GM19438 (cell line): ENCODE data around the gene ARHGAP26.

Source experiments
- ATAC-seq: cut with Tn5 transposase; IDR thresholded peaks from one replicate; pipeline ENCODE4 v1.9.1; 2021; ENCODE audit warnings: low read depth; ENCODE audit not compliant: unreplicated experiment

Gene ARHGAP26

GRCh38 chr5:143024228-143024920 lies 254.2 kb downstream of the ARHGAP26 start:
- no peak for ATAC-seq

DNA sequence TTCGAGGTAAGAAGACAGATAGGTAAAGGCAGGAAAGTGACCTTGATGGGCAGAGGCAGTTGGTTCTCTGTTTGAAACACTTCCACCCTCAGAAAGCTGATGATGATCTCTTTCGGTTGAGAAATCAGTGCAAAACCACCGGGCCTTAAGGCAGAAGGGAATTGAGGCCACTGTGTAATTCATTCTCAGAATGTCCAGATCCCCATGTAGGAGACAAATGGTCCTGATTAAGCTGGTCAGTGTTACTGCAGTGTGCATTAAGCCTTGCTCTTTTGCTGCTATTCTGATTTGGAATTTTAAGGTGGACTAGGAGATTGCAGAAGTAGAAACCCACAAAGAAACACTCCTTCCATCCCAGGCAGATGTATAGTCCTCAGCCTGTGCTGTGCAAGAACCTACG lies 255.2 kb downstream of the ARHGAP26 start:
- no peak for ATAC-seq

GRCh38 chr5:143025971-143026370 lies 255.8 kb downstream of the ARHGAP26 start:
- no peak for ATAC-seq

DNA sequence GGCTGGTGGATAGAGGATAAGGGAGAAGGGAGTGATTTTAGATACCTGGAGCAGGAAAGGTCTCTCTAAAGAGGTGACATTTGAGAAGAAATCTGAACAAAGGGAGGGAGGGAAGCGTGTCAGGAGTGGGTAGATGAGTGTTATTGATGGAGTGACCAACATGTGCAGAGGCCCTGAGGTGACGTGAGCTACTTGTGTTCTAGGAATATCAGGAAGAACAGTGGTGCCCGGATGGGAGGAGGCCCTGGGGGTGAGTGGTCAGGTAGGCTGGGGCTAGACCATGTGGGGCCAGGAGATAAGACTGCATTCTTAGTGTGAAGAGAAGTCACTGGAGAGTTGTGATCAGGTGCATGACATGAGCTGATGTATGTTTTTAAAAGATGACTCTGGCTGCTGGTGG lies 256.2 kb downstream of the ARHGAP26 start:
- no peak for ATAC-seq

GRCh38 chr5:143029293-143029692 lies 259.1 kb downstream of the ARHGAP26 start:
- no peak for ATAC-seq

DNA sequence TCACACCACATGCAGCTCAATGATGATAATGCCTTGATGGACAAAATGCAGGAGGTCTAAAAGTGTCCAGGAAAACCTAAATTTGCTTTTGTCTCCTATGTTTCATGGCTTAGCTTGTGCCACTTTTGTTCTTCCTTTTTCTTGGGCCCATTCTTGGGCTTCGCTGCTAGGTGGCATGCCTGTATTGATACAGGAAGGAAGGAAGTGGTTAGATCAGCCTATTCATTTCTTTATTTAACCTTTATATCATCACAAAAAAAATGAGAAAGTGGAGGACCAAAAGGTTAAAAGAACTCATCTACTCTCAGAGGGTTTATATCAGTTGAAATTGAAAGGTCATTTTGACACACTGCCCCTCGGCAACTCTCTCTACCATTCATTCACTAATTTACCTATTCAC lies 260.2 kb downstream of the ARHGAP26 start:
- ATAC-seq = no peak

GRCh38 chr5:143031781-143032580 lies 261.8 kb downstream of the ARHGAP26 start:
- ATAC-seq = no peak

- ATAC-seq = no peak
Observed at GRCh38 chr5:143032581-143032836, 262.3 kb downstream of the ARHGAP26 start.

DNA sequence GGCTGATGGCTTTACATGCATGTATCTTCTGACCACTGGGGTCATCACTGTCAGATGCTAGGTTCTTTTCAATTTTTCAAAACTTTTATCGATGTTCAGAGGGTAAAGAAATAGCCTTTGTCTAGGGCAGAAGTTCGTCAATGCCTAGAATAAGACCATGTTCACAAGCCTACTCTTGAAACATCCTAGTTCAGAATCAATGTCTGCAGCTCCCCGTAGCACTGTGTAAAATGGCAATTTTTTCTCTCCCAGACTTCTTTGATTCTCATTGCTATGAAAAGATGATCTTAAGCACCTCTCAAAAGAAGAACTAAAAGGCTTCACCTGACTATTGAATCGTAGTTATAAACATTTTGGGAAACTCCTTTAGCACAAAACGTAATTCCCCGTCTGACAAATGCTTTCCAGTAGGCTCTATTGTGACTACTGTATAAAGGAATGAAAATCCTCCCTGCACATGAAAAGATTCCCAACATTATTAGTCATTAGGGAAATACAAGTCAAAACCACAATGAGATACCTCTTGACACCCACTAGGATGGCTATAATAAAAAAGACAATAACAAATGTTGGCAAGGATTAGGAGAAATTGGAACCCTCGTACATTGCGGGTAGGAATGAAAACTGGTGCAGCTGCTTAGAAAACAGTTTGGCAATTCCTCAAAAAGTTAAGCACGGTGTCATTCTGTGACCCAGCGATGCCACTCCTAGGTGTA lies 263.5 kb downstream of the ARHGAP26 start:
- ATAC-seq = no peak

DNA sequence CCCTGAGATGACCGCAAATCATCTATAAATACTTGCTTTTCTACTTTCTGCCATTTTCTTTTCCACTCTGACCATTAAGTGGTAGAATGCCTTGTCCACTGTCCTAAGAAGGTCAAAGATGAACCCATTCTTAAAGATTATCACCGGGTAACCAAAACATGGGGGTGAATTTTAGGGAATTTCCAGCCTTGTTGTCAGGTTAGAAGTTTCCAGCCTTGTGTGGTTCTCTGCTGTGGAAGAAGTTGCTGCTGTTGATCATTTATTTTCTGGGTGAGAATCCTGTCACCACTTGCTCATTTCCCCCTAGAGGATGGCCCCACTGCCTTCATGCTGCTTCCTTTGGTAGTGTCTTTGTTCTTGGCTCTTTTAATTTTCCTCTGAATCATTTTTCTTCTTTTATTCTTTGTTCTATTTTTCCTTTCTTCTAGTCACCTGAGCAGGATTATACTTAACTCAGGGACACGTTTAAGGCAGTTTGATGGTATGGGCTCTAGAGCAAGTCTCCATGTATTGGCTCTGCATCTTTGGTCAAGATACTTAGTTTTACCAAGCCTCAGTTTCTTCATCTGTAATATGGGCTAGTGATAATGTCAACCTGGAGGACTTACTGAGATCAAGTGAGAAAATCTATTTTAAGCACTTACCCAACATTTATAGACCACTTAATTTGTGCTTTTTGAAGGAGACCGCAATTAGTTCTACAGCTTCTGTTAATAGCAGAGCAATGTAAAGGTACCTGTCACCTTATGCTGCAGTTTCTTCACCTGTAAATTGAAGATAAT lies 266.2 kb downstream of the ARHGAP26 start:
- ATAC-seq = no peak

GRCh38 chr5:143037071-143037470 lies 266.9 kb downstream of the ARHGAP26 start:
- no peak for ATAC-seq

DNA sequence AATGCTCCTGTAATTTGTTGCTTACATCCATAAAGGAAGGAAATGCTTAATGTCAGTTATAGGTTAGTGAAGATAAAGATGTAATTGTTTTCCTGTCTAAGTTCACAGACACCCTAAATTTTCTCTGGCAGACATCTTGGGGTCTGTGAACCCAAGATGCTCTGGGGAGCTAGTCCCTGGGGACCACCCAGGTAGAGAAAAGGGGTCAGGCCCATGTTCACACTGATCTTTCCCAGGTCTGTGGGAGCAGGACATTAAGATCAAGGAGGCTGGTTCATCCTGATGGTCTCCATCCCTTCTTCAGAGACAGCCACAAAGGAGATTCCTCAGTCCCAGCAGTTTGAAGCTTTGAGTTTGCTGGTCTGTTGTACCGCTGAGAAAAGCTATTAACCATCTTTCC lies 267.5 kb downstream of the ARHGAP26 start:
- no peak for ATAC-seq

DNA sequence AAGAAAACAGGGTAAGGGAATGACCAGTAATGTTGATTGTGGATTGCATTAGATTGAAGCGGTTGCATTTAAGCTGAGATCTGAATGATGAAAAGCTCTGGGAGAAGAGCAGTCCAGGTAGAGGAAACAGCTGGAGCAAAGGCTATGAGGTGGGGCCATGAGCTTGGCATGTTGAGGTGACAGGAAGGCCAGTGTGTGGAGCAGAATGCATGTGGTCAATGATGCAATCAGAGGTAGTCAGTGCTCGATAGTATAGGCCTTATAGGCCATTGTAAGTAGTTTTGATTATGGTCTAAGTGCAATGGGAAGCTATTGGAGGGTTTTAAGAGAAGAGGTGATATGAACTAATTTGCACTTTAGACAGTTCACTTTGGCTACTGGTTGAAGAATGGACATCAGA lies 270.4 kb downstream of the ARHGAP26 start:
- no peak for ATAC-seq

DNA sequence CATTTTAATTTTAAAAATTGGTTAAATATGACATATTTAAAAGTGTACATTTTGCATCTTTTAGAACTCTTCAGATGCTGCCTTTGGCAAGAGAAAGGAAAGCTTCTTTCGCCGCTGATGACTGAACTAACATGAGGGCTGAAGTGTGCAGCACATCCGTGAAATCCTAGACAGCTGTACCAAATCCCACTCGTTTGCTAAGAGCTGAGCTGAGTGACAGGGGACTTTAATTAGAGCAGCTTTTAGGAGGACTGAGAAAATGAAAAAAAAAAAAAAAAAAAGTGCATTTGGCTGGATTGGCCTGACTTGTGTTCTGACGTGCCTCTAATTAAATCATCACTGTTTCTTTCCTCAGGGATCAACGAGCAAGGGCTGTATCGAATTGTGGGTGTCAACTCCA lies 271.3 kb downstream of the ARHGAP26 start:
- no peak for ATAC-seq

DNA sequence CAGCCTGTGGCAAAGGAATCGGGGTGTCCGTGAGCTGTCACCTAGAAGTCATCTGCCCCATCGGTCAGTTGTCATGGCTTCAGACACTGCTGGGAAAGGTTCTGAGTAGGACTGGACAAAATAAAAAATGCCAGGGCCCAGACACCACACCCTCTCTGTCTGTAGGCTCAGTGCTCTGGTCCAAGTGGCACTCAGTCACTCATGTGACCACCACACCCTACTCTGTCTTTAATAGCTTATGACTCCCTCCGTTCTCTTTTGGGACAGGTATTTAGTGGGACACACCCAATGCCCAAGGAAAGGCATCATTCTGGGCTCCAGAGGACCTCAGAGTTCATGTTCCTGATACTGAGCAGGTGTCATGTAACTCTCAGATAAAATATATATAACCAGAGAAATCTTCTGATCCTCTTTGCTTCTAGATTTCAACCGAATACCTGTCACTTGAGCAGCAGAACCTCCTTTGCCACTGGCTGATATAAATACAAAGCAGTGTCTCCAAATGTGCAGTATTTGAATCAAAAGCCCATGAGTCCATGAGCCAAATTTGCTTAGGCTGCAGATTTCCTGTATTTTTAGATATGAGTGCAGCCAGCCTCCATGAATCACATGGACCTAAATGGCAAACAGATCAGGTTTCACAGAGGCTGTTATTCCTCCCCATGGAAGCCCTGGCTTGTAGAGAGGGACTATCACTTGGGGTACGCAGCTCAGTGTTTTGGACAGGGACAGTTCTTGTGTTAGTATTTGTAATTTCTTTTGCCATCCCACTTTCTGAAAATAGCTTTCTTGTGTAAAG lies 272.0 kb downstream of the ARHGAP26 start:
- no peak for ATAC-seq

- no peak for ATAC-seq
Observed at GRCh38 chr5:143044265-143044664, 274.1 kb downstream of the ARHGAP26 start.

DNA sequence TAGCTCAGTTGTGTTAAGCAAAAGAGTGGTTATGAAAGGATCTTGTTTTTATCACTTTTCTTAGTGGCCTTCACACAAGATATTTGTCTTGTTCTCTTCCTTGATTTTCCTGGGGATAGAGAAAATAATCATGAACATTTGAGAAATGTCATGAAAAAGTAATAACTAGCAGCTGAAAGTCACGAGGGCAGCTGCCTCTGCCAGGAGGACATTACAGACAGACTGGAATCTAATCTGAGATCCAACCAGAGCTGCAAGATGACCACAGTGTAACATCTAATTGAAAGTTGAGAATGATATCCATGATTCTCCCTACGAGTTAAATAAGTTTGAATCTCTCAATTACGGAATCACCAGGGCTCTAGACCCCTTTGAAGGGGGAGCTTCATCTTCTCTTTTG lies 274.9 kb downstream of the ARHGAP26 start:
- no peak for ATAC-seq

DNA sequence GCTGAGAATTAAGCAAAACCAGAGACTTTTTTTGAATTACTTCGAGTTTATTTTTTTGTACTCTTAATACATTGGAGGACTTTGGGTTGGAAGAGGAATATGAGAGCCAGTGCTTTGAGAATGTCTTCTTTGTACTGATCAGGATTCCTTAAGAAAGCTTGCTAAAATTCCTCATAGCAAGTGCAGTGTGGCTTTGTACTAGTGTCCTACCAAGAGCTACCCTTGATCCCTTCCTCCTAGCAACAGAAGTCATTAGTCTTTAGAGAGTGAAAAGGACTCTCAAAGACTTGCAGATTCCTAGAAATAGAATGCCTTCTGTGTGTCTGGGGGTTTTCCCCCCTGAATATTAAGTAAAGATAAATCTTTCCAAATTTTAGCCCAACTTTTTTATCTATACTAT lies 276.1 kb downstream of the ARHGAP26 start:
- ATAC-seq = no peak

DNA sequence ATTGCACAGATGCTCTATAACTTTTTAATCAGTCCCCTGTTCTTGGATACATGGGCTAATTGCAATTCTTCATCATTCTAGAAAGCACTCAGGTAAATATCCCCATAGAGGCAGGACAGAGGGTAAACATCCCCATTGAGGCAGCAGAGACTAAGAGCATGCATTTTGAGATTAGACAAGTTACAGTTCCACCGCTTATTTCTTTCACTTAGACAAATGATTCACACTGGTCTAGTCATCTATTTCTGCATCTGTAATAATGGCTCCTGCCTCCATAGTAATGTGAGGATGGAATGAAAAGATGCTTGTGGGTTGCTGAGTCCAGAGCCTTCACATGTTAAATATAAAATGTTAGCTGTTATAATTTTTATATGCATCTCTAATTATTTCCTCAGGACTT lies 276.9 kb downstream of the ARHGAP26 start:
- ATAC-seq = no peak

GRCh38 chr5:143050183-143050582 lies 280.0 kb downstream of the ARHGAP26 start:
- no peak for ATAC-seq
